Smooth muscle cell of bladder (primary cell): Measurements from ENCODE around the gene DPP9. TPM values are rescaled to one million over a fixed set of nuclear protein-coding genes. Genes with fewer than 3 reads are reported as not detected.

ENCODE experiments used
- total RNA-seq: library from RNA; depleted of rRNA; stranded (reverse); fragments of >200 nt; gene quantifications from 2 replicates; pipeline ENCODE4 v1.2.3, GENCODE V29; 2014

DPP9 gene
- total RNA-seq = 18.8 and 23.5 TPM in 2 replicates

GRCh38 chr19:4723595-4724514 lies at the start of gene DPP9:
Gene DPP9, minus strand, starts transcription at chr19:4723842. Its CDS starts 3,936 bp downstream, at chr19:4719906.

GRCh38 chr19:4669723-4670480 lies 53.7 kb downstream of the DPP9 start, which contains the start of gene MYDGF:
Gene MYDGF, minus strand, starts transcription at chr19:4670342. Its CDS starts 8 bp downstream, at chr19:4670334.

GRCh38 chr19:4638828-4639530 lies 84.7 kb downstream of the DPP9 start, which contains the start of gene TNFAIP8L1:
Gene TNFAIP8L1, plus strand, starts transcription at chr19:4639516. Its CDS starts 12,354 bp downstream, at chr19:4651870.

Other genes with a start within 250 kb of the DPP9 start
- gene PLIN4, start 205.4 kb downstream of the DPP9 start, total RNA-seq = 0.14 and 1.3 TPM in 2 replicates
- not detected in 2 replicates for gene PLIN5, start 188.6 kb downstream of the DPP9 start, total RNA-seq
- gene LRG1, start 183.8 kb downstream of the DPP9 start, total RNA-seq = not detected in 2 replicates
- gene SEMA6B, start 164.2 kb downstream of the DPP9 start, total RNA-seq = 0.14 and 0.37 TPM in 2 replicates
- 0.85 and 1.2 TPM in 2 replicates for gene TNFAIP8L1, start 84.3 kb downstream of the DPP9 start, total RNA-seq
- 353 and 419 TPM in 2 replicates for gene MYDGF, start 53.5 kb downstream of the DPP9 start, total RNA-seq
- gene FEM1A, start 67.9 kb upstream of the DPP9 start, total RNA-seq = 9.0 and 11.8 TPM in 2 replicates
- 1.1 and 1.4 TPM in 2 replicates for gene TICAM1, start 107.9 kb upstream of the DPP9 start, total RNA-seq
- 237 and 246 TPM in 2 replicates for gene PLIN3, start 143.8 kb upstream of the DPP9 start, total RNA-seq
- not detected in 2 replicates for gene ARRDC5, start 179.1 kb upstream of the DPP9 start, total RNA-seq
- gene UHRF1, start 185.7 kb upstream of the DPP9 start, total RNA-seq = 5.8 and 6.2 TPM in 2 replicates
- gene KDM4B, start 245.3 kb upstream of the DPP9 start, total RNA-seq = 10.4 and 17.7 TPM in 2 replicates